GM21423 (cell line): ENCODE measurements around the gene MT1H.

Experiments used
- ATAC-seq: cut with Tn5 transposase; IDR thresholded peaks from one replicate; pipeline ENCODE4 v1.9.1; 2021; ENCODE audit warnings: mild to moderate bottlenecking, moderate library complexity; ENCODE audit not compliant: unreplicated experiment

Gene MT1H

DNA sequence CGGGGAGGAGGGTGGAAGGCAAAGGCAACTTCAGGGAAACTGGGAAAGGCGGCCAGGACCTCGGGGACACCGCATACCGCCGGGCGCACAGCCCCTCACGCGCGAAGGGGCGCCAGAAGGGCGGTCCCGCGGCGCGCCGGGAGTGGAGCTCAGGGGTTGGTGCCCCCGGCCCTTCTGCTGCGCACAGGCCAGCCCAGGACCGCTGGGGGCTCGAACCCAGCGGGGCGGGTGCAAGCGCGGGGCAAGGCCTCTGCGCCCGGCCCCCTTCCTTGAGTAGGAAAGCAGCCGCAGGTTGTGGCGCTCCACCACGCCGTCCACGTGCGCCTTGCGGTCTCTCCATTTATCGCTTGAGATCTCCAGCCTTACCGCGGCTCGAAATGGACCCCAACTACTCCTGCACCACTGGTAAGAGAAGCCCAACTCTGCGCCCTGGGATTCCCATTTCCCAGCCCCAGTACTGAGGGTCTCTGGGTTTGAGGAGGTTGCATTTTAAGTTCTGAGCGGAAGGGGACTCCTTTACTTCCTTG is 34.1 kb upstream of the MT1H start:
- no peak for ATAC-seq

DNA sequence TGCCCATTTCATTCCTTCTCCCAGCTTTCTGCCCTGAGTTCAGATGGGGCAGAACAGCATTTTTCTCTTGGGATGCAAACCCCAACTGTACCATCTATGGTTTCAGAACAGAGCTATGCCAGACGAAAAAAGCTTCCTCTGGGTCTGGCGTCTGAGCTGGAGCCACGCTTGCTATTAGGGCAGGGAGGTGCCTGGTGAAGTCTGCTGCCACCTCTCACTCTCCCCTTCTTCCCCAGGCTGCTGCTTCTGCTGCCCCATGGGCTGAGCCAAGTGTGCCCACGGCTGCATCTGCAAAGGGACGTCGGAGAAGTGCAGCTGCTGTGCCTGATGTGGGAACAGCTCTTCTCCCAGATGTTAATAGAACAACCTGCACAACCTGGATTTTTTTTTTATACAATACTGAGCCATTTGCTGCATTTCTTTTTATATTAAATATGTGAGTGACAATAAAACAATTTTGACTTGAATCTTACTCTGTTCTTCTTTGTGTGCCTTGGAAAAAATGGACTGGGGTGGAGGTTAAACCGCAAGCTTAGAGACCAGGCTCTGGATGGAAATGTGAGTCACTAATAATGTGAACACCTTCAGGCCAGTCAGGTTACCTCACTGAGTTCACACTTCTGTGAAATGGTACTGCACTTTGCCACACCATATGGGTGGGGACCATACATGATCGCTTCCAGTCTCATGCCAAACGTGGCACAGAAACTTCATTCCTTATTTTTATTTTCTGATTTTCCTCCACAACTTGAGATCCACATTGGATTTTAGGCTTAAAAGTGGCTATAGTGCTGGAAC is 32.8 kb upstream of the MT1H start:
- ATAC-seq, result no peak

DNA sequence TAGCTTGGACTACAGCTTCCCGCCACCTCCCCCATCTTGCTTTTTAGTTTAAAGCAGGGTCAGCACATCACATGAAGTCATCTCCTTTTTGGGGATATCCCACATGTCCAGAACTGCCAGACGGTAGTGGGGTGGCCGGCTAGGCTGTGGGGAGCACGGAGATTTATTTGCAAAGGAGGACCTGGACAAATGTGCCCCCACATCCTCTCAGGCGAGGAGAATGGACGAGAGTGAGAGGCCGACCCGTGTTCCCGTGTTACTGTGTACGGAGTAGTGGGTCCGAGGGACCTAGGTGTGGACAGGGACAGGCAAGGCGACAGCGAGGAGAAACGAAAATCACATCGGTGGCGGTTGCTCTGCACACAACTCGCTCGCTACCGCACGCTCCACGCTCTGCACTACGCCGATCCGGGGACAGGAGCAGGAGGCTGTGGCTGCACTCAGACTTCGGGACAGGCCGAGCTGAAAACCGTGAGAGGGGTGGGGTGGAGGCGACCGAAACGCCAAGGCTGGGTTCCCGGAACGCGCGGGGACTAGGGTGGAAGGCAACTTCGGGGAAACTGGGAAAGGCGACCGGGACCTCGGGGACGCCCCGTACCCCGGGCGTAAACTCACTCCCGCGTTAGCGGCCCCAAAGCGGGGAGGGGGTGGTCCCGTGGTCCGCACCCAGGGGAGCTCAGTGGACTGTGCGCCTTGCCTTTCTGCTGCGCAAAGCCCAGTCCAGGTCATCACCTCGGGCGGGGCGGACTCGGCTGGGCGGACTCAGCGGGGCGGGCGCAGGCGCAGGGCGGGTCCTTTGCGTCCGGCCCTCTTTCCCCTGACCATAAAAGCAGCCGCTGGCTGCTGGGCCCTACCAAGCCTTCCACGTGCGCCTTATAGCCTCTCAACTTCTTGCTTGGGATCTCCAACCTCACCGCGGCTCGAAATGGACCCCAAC is 31.5 kb upstream of the MT1H start, which contains the start of gene MT1A:
TSS of gene MT1A (plus strand) at position 853 of the 937 bp plus-strand sequence. CDS start at position 926, 73 bp downstream.
- no peak for ATAC-seq

DNA sequence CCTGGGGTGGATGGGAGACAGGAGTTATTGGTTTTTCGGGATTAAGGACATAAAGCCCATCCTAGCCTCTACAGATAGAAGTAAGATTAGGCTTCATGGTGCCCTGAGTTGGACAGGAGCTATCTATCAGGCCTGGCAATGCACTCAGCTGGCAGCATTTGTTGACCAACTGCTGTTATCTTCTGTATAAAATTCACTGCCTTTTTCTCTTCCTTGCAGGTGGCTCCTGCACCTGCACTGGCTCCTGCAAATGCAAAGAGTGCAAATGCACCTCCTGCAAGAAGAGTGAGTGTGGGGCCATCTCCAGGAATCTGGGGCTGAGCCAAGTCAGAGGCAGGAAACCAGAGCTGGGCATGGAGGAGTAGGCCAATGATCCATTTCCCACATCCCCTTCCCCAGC is 30.6 kb upstream of the MT1H start:
- no peak for ATAC-seq

DNA sequence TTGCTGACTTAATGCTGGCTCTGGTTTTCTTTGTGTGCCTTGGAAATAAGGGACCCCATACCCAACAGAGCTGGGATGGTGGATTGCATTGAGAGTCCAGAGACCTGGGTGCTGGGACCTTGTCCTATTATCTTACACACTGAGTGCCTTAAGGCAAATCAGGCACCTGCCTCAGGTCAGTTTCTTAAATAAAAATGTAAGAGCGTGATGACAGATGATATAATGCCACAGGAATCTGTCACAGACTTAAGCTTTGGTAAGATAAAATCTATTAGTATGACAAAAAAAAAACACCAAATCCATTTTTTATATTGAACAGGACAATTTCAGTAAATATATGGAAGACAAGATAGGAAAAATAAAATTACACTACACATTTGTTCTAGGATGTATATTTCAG is 29.5 kb upstream of the MT1H start:
- no peak for ATAC-seq

DNA sequence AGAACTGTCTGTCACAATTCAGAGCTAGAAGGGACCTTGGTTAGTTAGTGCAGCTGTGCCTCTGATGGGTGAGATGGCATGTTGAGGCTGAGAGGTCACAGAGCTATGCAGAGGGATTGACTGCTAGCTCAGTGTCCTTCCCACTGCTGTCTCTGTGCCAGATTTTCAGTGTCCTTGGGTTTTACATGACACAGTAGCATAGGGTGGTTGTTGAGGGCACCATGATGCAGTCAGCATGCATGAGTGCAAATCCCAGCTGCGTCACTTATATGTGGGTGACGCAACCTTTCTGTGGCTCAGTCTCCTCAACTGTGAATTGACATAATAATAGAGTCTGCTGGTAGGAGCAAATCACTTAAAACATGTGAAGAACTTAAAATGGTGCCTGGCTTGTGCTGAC is 28.4 kb upstream of the MT1H start:
- no peak for ATAC-seq

DNA sequence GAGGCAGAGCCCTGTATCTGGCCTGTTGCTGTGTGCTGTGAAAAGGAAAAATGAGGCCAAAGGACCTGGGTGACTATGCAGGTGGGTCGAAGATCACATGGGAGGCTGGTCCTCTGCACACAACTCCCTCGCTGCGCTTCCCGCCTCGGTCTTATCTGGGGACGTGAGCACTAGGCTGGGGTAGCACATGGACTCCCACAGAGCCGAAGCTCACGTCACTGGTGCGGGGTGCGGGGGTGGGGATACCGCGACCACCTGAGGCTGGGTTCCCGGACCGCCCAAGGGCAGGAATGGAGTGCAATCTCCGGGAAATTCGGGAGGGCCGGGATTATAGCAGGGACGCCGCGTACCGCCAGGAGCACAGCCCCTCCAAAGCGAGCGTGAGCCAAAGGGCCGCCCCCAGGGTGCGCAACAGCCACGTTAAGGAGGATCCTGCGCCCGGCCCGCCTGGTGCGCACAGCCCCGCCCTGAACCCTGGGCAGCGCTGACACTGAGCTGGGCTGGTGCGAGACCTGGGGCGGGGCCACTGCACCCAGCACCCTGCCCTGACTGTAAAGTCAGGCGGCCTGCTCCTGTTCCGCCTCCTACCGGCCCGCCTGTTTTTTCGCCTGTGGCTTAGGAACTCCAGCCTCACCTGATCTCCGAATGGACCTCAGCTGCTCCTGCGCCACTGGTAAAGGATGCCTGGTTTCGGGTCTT is 26.4 kb upstream of the MT1H start:
- peak; percentile 83 for ATAC-seq

DNA sequence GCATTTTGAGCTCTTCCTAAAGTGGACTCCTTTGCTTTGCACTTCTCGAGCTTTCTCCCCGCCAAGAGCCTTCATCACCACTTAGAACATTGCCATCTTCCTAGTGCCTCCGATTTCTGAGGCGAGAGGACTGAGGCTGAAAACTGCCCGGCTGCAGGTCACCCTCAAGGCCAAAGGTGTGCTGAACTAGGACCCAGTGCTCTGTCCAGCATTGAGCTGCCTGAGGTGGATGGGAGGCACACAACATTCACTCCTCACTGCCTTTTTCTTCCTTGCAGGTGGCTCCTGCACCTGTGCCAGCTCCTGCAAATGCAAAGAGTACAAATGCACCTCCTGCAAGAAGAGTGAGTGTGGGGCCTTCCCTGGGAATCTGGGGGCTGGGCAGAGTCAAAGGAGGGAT is 25.8 kb upstream of the MT1H start:
- no peak for ATAC-seq

DNA sequence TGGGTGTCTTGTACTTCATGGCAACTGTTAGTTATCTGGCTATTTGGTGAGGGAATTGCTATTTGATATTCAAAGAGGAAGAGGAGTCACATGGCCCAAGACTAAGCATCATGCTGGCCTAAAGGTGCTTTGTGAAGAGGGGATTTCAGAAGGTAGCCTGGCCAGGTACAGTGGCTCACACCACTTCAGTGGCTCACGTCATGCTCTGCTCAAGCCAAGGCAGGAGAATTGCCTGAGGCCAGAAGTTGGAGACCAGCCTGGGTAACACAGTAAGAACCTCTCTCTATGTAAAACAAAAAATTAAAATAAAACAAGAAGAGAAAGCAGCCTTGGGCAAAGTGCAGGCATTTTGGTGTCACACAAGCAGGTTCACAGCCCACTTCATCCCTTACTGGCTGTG is 24.3 kb upstream of the MT1H start:
- no peak for ATAC-seq

DNA sequence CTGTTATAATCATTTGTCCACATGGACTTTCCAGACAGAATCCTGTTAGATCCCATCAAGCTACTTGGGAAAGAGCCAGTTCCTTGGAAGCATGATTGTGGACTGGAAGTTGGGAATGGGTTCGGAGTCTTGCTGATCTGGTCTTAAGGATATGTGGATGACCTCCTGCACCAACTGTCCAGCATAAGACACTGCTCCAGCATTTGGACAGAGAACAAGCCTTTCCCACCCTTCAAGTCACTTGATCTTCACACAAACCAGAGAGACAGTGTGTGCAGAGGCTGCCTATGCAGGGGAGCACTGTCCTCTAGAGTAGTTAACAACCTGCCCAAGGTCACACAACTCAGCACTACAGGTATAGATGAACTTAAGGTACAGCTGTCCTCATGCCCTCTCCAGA is 23.8 kb upstream of the MT1H start:
- ATAC-seq, result no peak

DNA sequence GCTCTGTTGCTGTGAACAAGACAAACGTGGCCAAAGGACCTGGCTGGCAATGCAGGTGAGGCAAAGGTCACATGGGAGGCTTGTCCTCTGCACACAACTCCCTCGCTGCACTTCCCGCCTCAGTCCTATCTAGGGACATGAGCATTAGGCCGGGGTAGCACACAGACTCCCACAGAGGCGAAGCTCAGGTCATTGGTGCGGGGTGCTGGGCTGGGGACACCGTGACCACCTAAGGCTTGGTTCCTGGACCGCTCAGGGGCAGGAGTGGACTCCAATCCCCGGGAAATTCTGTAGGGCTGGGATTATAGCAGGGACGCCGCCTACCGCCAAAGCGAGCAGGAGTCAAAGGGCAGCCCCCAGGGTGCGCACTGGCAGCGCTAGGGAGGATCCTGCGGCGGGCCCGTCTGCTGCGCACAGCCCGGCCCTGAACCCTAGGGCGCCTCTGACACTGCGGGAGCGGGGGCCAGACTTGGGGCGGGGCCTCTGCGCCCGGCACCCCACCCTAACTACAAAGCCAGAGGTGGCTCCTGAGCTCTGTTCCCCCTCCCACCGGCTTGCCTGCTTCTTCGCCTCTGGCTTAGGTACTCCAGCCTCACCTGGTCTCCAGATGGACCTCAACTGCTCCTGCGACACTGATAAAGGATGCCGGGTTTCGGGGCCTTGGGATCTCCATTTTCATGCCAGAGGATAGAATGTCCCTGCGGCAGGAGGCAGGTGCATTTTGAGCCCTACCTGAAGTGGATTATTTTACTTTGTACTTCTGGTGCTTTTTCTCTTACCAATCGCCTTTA is 21.8 kb upstream of the MT1H start:
- no peak for ATAC-seq

DNA sequence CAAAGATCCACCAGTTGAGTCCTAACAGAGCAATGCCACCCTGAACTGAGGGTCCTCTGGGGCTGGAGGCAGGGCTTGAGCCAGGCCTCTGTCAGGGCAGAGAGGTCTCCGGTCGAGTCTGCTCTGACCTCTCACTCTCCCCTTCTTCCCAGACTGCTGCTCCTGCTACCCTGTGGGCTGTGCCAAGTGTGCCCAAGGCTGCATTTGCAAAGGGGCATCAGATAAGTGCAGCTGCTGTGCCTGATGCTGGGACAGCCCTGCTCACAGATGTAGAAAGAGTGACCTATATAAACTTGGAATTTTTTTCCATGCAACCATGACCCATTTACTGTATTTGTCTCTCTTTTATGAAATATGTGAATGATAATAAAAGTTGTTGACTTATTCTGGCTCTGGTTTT is 20.3 kb upstream of the MT1H start:
- ATAC-seq, result no peak

DNA sequence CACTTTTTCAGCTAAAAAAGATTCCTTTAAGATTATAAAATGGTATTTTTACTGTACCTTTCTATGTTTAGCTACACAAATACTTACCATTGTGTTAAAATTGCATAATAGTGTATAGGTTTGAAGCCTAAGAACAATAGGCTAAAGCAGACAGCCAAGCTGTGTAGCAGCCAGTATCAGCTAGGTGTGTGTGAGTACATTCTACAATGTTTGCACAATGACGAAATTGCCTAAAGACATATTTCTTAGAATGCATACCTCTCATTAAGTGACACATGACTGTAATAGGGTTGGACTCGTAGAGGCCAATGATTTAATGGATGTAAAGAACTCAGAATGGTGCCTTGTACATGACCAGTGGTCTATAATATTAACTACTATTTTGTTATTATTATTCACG is 19.8 kb upstream of the MT1H start:
- ATAC-seq, result no peak

DNA sequence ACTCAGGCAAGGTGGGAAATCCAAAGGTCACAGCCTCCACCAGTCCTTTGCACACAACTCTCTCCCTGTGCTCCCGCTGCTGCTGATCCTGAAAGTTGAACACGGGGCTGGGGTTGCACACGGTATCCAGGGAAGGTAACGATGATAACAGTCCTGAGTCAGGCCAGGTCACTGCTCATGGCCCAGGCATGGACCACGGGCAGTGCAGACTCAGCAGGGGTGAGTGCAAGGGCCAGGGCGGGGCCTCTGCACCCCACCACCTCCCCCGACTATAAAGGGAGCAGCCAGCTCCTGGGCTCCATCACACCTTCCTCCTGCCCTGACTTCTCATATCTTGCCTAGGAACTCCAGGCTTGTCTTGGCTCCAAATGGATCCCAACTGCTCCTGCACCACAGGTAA is 18.0 kb upstream of the MT1H start, which contains the start of gene MT1B:
TSS of gene MT1B (plus strand) at position 301 of the 400 bp plus-strand sequence. CDS start at position 369, 68 bp downstream.
- ATAC-seq, result no peak

DNA sequence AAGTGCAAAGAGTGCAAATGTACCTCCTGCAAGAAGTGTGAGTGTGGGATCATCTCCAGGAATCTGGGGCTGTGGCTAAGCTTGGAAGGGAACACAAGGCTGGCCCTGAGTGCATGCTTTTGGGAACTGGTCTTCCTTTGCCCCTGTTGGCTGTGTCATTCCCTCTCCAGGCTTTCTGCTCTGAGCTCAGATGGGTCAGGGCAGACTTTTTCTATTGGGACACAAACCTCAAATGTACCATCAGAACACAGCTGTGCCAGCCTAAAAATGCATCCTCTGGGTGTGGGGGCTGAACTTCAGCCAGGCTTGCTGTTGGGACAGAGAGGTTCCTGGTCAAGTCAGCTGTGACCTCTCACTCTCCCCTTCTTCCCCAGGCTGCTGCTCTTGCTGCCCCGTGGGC is 17.0 kb upstream of the MT1H start:
- no peak for ATAC-seq

DNA sequence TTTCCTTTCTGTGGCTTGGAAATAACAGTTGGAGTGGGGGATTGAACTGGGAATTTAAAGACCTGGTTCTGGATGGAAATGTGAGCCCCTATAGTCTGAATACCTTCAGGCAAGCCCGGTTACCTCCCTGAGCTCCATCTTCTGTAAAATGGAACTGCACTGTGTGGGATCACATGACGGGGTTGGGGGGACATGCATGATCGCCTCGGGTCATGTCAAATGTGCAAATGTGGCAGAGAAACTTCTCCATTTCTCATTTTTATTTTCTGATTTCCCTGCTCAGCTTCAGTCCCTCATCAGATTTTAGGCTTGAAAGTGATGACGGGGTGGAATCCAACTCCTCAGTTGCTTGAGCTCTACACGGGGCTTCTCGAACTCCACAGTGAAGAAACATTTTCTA is 16.4 kb upstream of the MT1H start:
- ATAC-seq, result no peak

DNA sequence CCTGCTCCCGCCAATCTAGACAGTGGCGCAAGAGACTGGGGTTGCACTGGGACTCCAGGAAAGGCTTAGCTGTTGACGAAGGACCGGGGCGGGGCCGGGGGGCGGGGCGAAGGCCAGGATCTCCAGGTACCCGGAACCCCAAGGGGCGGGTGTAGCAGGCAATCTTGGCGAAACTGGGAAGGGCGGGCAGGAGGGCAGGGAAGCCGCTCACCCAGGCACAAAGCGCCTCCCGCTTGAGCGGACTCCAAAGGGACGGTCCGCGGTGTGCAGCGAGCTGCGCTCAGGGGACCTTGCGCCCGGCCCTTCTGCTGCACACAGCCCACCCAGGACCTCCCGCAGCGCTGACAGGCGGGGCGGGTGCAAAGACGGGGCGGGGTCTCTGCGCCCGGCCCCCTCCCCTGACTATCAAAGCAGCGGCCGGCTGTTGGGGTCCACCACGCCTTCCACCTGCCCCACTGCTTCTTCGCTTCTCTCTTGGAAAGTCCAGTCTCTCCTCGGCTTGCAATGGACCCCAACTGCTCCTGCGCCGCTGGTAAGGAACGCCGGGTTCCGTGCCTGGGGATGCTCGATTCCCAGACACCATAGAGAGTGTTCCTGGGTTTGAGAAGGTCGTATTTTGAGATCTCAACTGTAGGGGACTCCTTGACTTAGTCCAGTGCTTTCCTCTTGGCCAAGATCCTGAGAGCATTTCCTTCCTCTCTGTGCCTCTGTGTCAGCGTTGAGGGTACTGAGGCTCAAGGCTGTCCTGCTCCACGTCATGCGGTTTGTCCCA is 11.9 kb upstream of the MT1H start, which contains the start of gene MT1F:
TSS of gene MT1F (plus strand) at position 405 of the 772 bp plus-strand sequence. CDS start at position 505, 100 bp downstream.
- ATAC-seq, result peak; percentile 51

DNA sequence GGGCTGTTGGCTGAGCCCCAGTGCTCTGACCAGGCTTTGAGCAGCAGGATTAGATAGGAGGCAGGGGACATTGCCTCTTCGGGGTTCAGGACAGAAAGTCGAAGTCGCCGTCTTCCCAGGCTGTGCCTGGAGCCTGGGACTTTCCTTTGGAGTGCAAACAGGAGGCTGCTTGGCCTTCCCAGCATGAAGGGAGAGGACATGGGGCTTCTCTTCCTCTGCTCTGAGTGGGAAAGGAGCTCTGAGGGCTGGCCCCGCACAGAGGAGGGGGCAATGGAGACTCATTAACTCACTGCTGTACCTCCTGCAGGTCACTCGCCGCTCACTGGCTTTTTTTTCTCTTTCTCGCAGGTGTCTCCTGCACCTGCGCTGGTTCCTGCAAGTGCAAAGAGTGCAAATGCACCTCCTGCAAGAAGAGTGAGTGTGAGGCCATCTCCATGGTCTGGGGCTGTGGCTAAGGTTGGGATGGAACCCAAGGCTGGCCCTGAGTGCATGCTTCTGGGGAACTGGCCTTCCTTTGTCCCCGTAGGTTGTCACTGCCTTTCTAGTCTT is 11.2 kb upstream of the MT1H start:
- no peak for ATAC-seq
